Measurements from ENCODE around the gene PRKAG2. TPM values are rescaled to one million over a fixed set of nuclear protein-coding genes. Genes with fewer than 3 reads are reported as not detected.

PRKAG2 gene
- total RNA-seq, 4 donors from 2014 or later: 19.5 to 30.8 (median 27.6) TPM

DNA sequence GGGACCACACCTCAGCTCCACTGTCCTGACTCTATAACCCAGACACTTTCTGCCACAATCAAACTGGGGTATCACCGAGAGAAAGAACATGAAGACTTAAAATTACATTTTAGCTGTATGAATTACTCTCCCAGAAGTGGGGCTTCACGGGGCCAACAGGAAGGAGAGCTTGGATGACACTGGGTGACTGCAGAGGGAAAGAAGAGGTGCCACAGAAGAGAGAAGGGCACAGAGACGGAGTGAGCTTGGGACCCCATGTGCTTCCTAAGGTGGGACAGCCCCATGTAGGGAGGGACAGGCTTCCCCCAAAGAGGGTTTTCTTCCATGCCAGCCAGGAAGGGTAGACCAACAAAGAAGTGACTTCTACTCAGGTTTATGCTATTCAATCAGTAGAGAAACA is 195.2 kb downstream of the PRKAG2 start:
- no peak for DNase-seq
- H3K4me3 ChIP-seq (replicated peaks in 1 of 3): no peak overlapping the region
- H3K9me3 ChIP-seq: no peaks in the 10 kb centered on the region
- TF ChIP-seq, protein P1, sequence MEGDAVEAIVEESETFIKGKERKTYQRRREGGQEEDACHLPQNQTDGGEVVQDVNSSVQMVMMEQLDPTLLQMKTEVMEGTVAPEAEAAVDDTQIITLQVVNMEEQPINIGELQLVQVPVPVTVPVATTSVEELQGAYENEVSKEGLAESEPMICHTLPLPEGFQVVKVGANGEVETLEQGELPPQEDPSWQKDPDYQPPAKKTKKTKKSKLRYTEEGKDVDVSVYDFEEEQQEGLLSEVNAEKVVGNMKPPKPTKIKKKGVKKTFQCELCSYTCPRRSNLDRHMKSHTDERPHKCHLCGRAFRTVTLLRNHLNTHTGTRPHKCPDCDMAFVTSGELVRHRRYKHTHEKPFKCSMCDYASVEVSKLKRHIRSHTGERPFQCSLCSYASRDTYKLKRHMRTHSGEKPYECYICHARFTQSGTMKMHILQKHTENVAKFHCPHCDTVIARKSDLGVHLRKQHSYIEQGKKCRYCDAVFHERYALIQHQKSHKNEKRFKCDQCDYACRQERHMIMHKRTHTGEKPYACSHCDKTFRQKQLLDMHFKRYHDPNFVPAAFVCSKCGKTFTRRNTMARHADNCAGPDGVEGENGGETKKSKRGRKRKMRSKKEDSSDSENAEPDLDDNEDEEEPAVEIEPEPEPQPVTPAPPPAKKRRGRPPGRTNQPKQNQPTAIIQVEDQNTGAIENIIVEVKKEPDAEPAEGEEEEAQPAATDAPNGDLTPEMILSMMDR (IDR thresholded peaks at IDR 0.05): no peak
- no peak for TF ChIP-seq POLR2A (IDR thresholded peaks at IDR 0.05)
- H3K27me3 ChIP-seq: no peaks in the 10 kb centered on the region
- WGBS, 2 donors: 95 to 100% methylated on average over 3 of the region's 3 CpGs
- intact Hi-C loops (cut with DNase I): no loop called here
- H3K36me3 ChIP-seq: no peaks in the 10 kb centered on the region
- H3K4me1 ChIP-seq: peaks cover 7 to 68% of the 10 kb centered on the region in 2 donors
- peak overlapping the region in 1 of 3 donors; percentile 24 for H3K27ac ChIP-seq

DNA sequence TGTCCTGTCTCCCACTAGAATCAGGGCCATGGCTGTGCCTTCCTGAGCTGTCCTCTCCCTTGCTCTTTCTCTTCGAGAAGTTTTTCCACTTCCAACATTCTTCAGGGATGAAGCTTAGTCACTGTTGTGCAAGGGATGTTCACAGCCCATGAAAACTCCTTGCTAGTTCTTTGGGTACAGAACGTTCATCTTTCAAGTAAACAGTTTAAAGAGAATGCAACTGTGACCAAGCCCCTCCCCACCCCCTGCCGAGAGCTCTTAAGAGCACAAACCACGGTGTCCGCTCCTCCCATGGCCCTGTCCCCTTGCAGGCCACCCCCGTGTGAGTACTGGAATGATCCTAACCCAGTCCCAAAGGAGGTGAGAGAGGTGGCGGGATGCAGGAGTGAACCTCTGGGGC is 196.1 kb downstream of the PRKAG2 start:
- Histone ChIP-seq H3K4me1 (peaks cover 11 to 75% of the 10 kb centered on the region in 2 donors), H3K27me3 (no peaks in the 10 kb centered on the region), H3K36me3 (no peaks in the 10 kb centered on the region), H3K4me3 (replicated peaks in 1 of 3) (no peak overlapping the region), H3K27ac (peak overlapping the region; percentile 46 to 77 (median 76)), H3K9me3 (no peaks in the 10 kb centered on the region)
- DNase-seq: peak; percentile 75 to 83
- 63 to 72% methylated on average over 7 of the region's 7 CpGs for WGBS, 2 donors
- TF ChIP-seq POLR2A (IDR thresholded peaks at IDR 0.05): no peak
- TF ChIP-seq, protein P1 (IDR thresholded peaks at IDR 0.05): no peak
- intact Hi-C loops (cut with DNase I): no loop called here

DNA sequence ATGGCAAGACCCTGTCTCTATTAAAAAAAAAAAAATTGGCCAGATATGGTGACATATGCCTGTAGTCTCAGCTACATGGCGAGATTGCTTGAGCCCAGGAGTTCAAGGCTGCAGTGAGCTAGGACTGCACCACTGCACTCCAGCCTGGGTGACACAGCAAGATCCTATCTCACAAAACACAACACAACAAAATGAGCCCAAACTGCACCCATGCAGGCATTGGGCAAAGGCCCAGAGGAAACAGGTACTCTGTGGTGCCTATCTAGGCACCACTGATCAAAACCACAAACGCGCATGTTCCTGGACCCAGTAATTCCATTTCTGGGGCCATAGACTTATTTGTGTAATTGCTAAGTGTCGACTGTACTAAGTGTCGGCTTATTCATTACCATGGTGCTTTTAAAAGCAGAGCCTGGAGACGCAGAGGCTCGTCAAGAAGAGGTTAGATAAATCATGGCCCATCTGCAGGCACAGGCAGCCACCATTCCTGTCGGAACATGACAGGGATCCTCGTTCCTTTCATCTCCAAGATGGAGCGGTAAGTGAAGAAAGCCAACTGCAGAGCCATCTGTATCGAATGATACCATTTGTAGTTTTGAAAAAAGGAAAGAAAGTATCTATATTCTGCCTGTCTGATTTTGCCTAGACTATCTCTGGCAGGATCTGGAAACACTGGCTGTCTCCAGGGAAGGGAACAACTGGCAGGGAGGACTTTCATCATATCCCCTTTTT is 196.9 kb downstream of the PRKAG2 start:
- H3K4me3 ChIP-seq (replicated peaks in 1 of 3): no peak overlapping the region
- peaks cover 11 to 75% of the 10 kb centered on the region in 2 donors for H3K4me1 ChIP-seq
- H3K36me3 ChIP-seq: no peaks in the 10 kb centered on the region
- H3K27me3 ChIP-seq: no peaks in the 10 kb centered on the region
- intact Hi-C loops (cut with DNase I): no loop called here
- 96% methylated on average over 11 of the region's 11 CpGs for WGBS, 2 donors
- no peaks in the 10 kb centered on the region for H3K9me3 ChIP-seq
- no peak for TF ChIP-seq POLR2A (IDR thresholded peaks at IDR 0.05)
- TF ChIP-seq, protein P1 (IDR thresholded peaks at IDR 0.05): no peak
- peak overlapping the region; percentile 46 to 77 (median 76) for H3K27ac ChIP-seq
- no peak for DNase-seq

DNA sequence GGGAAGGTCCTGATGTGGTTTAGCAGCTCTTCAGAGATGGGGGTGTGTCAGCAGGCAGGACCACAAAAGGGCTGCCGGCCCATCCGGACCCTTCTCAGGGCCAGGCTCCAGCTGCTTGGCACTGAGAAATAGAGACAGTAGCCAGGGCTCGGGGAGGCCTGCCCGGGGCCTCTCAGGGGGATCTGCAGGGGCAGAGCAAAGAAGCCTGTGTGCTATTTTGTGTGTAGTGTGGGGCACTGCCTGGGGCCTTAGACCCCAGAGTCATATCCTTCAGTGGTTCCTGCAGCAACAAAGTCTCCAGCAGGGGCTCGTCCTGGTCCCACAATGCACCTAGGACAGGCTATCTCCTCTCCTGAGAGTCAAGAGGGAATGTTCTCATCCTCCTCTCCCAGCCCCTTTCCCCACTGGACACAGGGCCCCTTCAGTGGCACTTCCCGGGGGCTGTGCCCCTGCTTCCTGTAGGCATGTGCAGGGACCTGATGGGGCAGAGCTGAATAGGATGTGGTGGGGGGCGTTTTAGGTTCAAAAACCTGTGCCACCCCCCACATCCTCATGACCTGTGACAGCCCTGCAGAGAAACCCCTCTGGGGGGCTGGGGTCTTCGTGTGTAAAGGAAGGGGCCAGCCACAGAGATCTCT is 197.7 kb downstream of the PRKAG2 start:
- Histone ChIP-seq H3K36me3 (no peaks in the 10 kb centered on the region), H3K27me3 (no peaks in the 10 kb centered on the region), H3K4me3 (replicated peaks in 1 of 3) (no peak overlapping the region), H3K4me1 (peaks cover 11 to 78% of the 10 kb centered on the region in 2 donors), H3K9me3 (no peaks in the 10 kb centered on the region), H3K27ac (peak overlapping the region in 1 of 3 donors; percentile 76)
- WGBS, 2 donors: 71 to 76% methylated on average over 7 to 8 of the region's 8 CpGs
- TF ChIP-seq, protein P1 (IDR thresholded peaks at IDR 0.05): no peak
- no peak for TF ChIP-seq POLR2A (IDR thresholded peaks at IDR 0.05)
- DNase-seq: no peak
- intact Hi-C loops (cut with DNase I): no loop called here

DNA sequence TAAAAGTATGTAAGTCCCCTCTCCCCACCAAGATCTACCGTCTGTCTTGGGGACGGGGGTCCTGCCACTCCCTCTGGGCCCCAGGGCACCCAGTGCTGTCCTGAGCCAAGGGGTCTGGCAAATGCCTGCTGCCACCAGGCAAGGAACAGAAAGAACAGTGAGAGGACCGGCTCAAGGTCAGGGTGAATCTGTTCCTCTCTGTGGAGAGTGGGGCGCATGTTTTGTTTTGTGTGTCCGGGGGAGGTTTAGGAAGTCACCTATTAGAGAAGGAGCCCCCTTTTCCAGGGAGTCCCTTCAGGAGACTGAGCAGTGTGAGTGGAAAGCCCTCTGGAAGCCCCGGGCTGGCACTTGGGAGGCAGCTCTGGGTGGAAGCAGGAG is 198.7 kb downstream of the PRKAG2 start:
- Histone ChIP-seq H3K27me3 (no peaks in the 10 kb centered on the region), H3K4me3 (replicated peaks in 1 of 3) (no peak overlapping the region), H3K27ac (peak overlapping the region in 1 of 3 donors; percentile 56), H3K36me3 (no peaks in the 10 kb centered on the region), H3K9me3 (no peaks in the 10 kb centered on the region), H3K4me1 (peaks cover 15 to 76% of the 10 kb centered on the region in 2 donors)
- TF ChIP-seq, protein P1 (IDR thresholded peaks at IDR 0.05): no peak
- TF ChIP-seq POLR2A (IDR thresholded peaks at IDR 0.05): no peak
- DNase-seq: no peak
- 92 to 95% methylated on average over 6 of the region's 6 CpGs for WGBS, 2 donors
- intact Hi-C loops (cut with DNase I): no loop called here

Measured in thyroid gland (tissue), 4 donors.